ENCODE measurements around the gene FBLIM1.
"Not testable (repeated sequence)": the region's sequence is repeated elsewhere in the genome, so short reads cannot be mapped to it uniquely, and the experiment has no call there.

Gene FBLIM1

DNA sequence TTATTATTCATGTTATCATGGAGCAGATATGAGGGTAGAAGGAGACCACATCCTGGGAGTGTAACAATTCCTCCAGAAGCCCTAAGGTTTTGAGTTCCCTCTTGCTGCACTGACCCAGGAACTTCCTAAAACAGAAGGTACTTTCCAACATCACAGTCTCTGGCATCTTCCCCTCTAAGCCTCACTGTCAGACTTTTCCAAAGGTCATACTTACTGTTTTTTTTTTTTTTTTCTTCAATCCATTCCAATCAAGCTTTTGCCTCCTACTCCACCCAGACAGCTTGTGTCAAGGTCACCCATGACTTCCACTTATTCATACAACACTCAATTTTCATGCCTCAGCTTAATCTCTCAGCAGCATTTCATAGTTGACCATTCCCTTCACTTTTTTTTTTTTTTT lies 67.2 kb downstream of the FBLIM1 start:
- DNase-seq = no peak

DNA sequence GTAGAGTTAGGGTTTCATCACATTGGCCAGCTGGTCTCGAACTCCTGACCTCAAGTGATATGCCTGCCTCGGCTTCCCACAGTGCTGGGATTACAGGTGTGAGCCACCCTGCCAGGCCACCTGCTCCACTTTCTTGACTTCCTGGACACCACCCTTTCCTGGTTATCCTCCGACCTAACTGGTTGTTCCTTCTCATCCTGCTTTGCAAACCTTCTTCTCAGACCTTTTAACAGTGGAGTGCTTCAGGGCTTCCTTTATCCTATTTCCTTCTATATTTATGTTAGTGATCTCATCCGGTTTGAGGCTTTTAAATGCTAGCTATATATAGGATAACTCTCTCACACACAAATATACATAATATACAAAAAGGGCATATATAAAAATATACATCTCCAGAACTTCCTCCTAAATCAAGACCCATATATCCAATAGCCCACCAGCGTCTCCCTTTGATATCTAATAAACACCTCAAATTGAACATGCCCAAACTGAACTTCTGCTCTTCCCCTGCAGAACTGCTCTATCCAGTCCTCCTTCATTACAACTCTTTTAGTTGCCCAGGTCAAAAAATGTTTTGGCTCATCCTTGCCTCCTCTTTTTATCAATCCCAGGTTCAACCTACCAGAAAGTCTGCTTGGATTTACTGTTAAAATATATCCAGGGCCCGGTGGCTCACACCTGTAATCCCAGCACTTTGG lies 68.4 kb downstream of the FBLIM1 start:
- DNase-seq = no peak

GRCh38 chr1:15827567-15827966 lies 69.0 kb downstream of the FBLIM1 start:
- DNase-seq = not testable (repeated sequence)

DNA sequence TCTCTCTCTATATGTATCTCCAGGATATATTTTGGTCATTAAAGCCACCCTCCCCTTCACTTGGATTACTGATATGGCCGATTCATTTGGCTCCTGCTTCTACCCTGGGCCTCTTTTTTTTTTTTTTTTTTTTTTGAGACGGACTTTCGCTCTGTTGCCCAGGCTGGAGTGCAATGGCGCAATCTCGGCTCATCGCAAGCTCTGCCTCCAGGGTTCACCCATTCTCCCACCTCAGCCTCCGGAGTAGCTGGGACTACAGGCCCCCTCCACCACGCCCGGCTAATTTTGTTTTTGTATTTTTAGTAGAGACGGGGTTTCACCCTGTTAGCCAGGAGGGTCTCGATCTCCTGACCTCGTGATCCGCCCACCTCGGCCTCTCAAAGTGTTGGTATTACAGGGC lies 70.3 kb downstream of the FBLIM1 start:
- DNase-seq = not testable (repeated sequence)

- DNase-seq = no peak
Measured at GRCh38 chr1:15830258-15830657, 71.7 kb downstream of the FBLIM1 start.

GRCh38 chr1:15833069-15833679 lies 74.6 kb downstream of the FBLIM1 start:
- DNase-seq = peak; percentile 70

DNA sequence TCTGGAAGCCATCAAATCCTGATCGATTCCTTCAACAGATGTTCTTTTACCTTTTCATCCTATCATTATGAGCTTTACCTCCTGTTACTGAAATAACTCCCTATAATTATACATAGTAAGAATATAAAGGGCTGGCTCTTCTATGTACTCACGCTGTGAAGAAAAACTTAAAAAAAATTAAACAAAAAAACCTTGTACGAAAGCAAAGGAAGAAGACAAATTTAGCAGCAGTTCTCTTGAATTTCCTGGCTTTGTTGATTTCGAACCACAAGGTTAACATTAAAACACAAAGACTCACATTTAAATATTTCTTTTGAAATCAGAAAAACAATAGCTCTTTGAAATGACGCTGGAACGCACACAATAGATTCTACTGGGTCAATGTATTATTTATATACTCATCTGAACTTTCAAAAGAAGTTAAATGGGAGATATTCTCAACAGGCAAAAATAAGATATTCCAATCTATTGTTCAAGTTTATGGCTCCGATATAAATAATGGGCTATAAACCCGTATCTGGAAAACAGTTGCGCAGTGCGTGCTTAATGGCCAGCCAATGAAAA lies 75.3 kb downstream of the FBLIM1 start:
- no peak for DNase-seq

DNA sequence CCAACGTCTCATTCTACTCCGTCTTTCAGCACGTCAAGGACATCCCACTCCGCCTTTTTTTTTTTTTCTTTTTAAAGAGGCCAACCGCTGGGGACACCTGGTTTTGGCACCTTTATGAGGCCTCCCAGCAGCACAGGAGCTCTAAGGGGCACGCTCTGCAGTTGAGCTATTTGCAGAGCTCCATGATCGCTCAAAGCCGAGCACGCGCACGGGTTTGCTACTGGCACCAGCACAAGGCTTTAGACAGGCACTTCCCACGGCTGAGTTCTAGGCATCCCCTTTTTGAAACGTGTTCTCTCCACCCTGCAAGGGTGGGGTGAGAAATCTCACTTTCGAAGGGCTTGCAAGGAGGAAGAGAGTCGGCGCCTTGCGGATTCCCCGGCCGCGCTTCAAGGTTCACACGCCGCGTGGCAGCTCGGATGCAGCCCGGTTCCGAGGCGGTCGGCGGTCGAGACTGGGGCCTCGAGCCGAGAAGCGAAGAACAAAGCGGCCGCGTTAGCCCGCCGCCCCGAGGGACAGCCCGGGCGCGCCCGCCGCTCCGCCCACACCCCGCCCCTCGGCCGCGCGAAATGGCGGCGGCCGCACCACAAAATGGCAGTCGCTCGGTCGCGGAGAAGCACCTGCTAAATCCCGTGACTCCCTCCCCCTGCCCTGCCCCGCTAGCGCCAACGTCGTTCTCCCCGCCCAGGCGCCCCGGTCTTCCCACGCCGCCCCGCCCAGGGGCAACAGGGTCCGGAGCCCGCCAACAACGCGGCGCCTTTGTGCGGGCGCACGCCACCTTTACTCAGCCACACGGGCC lies 76.0 kb downstream of the FBLIM1 start:
- DNase-seq = peak; percentile 91

GRCh38 chr1:15835205-15835740 lies 76.7 kb downstream of the FBLIM1 start:
- DNase-seq = no peak

- peak; percentile 99 for DNase-seq
Measured at GRCh38 chr1:15835741-15836510, 77.3 kb downstream of the FBLIM1 start.

Measured in CD4-positive, alpha-beta T cell treated with Interleukin-21 for 1 hour (primary cell).